GM12878 (cell line): Measurements from ENCODE around the gene DHFR.
"Not testable (repeated sequence)": the region's sequence is repeated elsewhere in the genome, so short reads cannot be mapped to it uniquely, and the experiment has no call there.

Experiments used
- POLR2A ChIP-seq: IDR thresholded peaks from 2 replicates; pipeline ENCODE4 v1.6.1; 2011; ENCODE audit warnings: low read depth, mild to moderate bottlenecking, low read length
- STAT3 ChIP-seq: IDR thresholded peaks from 2 replicates; pipeline ENCODE4 v1.6.1; 2011; ENCODE audit warnings: low read depth, low read length, improper control_type of control experiment

- not testable (repeated sequence) for TF ChIP-seq POLR2A, STAT3
These were observed 74.5 kb downstream of the DHFR start for GRCh38 chr5:80580291-80580690.
